HUDEP-2 (cell line): Measurements from ENCODE around the gene COMMD10.
A peak's percentile ranks its signal among the peaks of the same experiment; 100 is the strongest.
"Not testable (repeated sequence)": the region's sequence is repeated elsewhere in the genome, so short reads cannot be mapped to it uniquely, and the experiment has no call there.

Source experiments
- DNase-seq, 76 experiments: peaks; one replicate each; lab custom pipeline; 2025; ENCODE audit not compliant: unreplicated experiment in 76 of 76; lab: John Stamatoyannopoulos, UW

The COMMD10 gene

GRCh38 chr5:116091416-116091815, 6.6 kb downstream of the COMMD10 start:
- no peak for DNase-seq

- DNase-seq = no peak
Observed at GRCh38 chr5:116097301-116097700, 12.5 kb downstream of the COMMD10 start.

GRCh38 chr5:116098998-116099397, 14.2 kb downstream of the COMMD10 start:
- no peak for DNase-seq

GRCh38 chr5:116104941-116105340, 20.1 kb downstream of the COMMD10 start:
- DNase-seq = not testable (repeated sequence)

- no peak for DNase-seq
Observed at GRCh38 chr5:116115163-116115562, 30.3 kb downstream of the COMMD10 start.

GRCh38 chr5:116130471-116130870, 45.6 kb downstream of the COMMD10 start:
- no peak for DNase-seq

- DNase-seq = no peak
Observed at GRCh38 chr5:116130976-116131375, 46.2 kb downstream of the COMMD10 start.

GRCh38 chr5:116133281-116133680, 48.5 kb downstream of the COMMD10 start:
- DNase-seq = no peak

GRCh38 chr5:116135344-116135743, 50.5 kb downstream of the COMMD10 start:
- no peak for DNase-seq

GRCh38 chr5:116137544-116138378, 52.9 kb downstream of the COMMD10 start:
- peak in 29 of 76 experiments; percentile 1 to 58 (median 25) for DNase-seq

GRCh38 chr5:116142495-116142894, 57.7 kb downstream of the COMMD10 start:
- DNase-seq = no peak

- no peak for DNase-seq
Observed at GRCh38 chr5:116144103-116144502, 59.3 kb downstream of the COMMD10 start.

GRCh38 chr5:116144991-116145390, 60.2 kb downstream of the COMMD10 start:
- DNase-seq = no peak

GRCh38 chr5:116145416-116145815, 60.6 kb downstream of the COMMD10 start:
- peak in 1 of 76 experiments; percentile 1 for DNase-seq

GRCh38 chr5:116152169-116152568, 67.3 kb downstream of the COMMD10 start:
- no peak for DNase-seq

- no peak for DNase-seq
Observed at GRCh38 chr5:116153687-116154174, 68.9 kb downstream of the COMMD10 start.

- DNase-seq = no peak
Observed at GRCh38 chr5:116154252-116154651, 69.4 kb downstream of the COMMD10 start.

GRCh38 chr5:116154931-116155330, 70.1 kb downstream of the COMMD10 start:
- DNase-seq = no peak

GRCh38 chr5:116157902-116158301, 73.1 kb downstream of the COMMD10 start:
- no peak for DNase-seq

- DNase-seq = no peak
Observed at GRCh38 chr5:116159006-116159405, 74.2 kb downstream of the COMMD10 start.

- DNase-seq = no peak
Observed at GRCh38 chr5:116174111-116174510, 89.3 kb downstream of the COMMD10 start.

GRCh38 chr5:116176121-116176520, 91.3 kb downstream of the COMMD10 start:
- no peak for DNase-seq
